Calu3 (cell line): ENCODE results near the gene EFTUD2. TPM values are rescaled to one million over a fixed set of nuclear protein-coding genes. Genes with fewer than 3 reads are reported as not detected.
A peak's percentile ranks its signal among the peaks of the same experiment; 100 is the strongest.

Experiments used
- BruUV-seq: library from RNA; stranded (reverse); fragments of 400-500 nt; replicated peaks from 2 replicates; lab custom pipeline; 2021; lab: Mats Ljungman, UMichigan
- CTCF ChIA-PET: fragments of 300-600 bp; sonication (Branson Sonifier 250); formaldehyde crosslinking; loops from one replicate; lab custom pipeline; 2022; ENCODE audit warnings: antibody characterized with exemption; lab: Charles Lee
- DNase-seq: peaks from one replicate; pipeline ENCODE4 v3.0.0; 2022
- H3K27ac Mint-ChIP-seq: one replicate; pipeline ENCODE4 v1.8.0; 2022; ENCODE audit warnings: mixed read lengths; ENCODE audit not compliant: unreplicated experiment
- H3K27me3 Mint-ChIP-seq: one replicate; pipeline ENCODE4 v1.8.0; 2022; ENCODE audit warnings: mixed read lengths; ENCODE audit not compliant: unreplicated experiment
- H3K36me3 Mint-ChIP-seq: one replicate; pipeline ENCODE4 v1.8.0; 2022; ENCODE audit warnings: mild to moderate bottlenecking, moderate library complexity, mixed read lengths; ENCODE audit not compliant: insufficient read depth, unreplicated experiment
- H3K4me1 Mint-ChIP-seq: one replicate; pipeline ENCODE4 v1.8.0; 2022; ENCODE audit warnings: mild to moderate bottlenecking, low read depth, mixed read lengths; ENCODE audit not compliant: unreplicated experiment
- H3K4me3 Mint-ChIP-seq: one replicate; pipeline ENCODE4 v1.8.0; 2022; ENCODE audit warnings: mild to moderate bottlenecking, low read depth, moderate library complexity, mixed read lengths; ENCODE audit not compliant: unreplicated experiment
- H3K9me3 Mint-ChIP-seq: one replicate; pipeline ENCODE4 v1.8.0; 2022; ENCODE audit warnings: low read depth, mixed read lengths; ENCODE audit not compliant: unreplicated experiment
- CTCF ChIP-seq: fragments of 200-600 bp; IDR thresholded peaks from one replicate; pipeline ENCODE4 v1.8.0; 2022; ENCODE audit warnings: antibody characterized with exemption; ENCODE audit not compliant: unreplicated experiment
- intact Hi-C: fragments of 100-400 bp; cut with micrococcal nuclease; formaldehyde crosslinking; loops from one replicate; pipeline ENCODE4 v1.10.0; 2022; ENCODE audit not compliant: unreplicated experiment
- total RNA-seq: library from RNA; stranded (reverse); gene quantifications from 2 replicates; pipeline ENCODE4 v1.2.3, GENCODE V29; 2022

EFTUD2 gene
- total RNA-seq, 1 experiment from 2014 or later: 197 TPM

- CTCF ChIA-PET: interaction anchor here (0.6 to 7.5 kb wide), 3 partner anchors 86 to 183 kb away, joined by 3 to 65 read pairs (median 15); no protein-coding TSS in a partner anchor
- Mint-ChIP-seq H3K36me3 (peaks cover 67% of the 10 kb centered on the region), H3K27me3 (no peaks in the 10 kb centered on the region), H3K4me1 (no peaks in the 10 kb centered on the region), H3K4me3 (no peak overlapping the region), H3K9me3 (no peaks in the 10 kb centered on the region), H3K27ac (no peak overlapping the region)
- TF ChIP-seq CTCF: peak; percentile 91
- intact Hi-C loops: loop anchor here (1.0 to 5.0 kb wide), 3 partner anchors 38 to 90 kb away; no protein-coding TSS in a partner anchor
- peak; percentile 87 for DNase-seq
- BruUV-seq: no TSS peak
Measured at GRCh38 chr17:44865231-44865660, 34.0 kb downstream of the EFTUD2 start.

- no peak overlapping the region for H3K4me3 Mint-ChIP-seq
- no TSS peak for BruUV-seq
- no peak overlapping the region for H3K27ac Mint-ChIP-seq
- no peak for DNase-seq
- TF ChIP-seq CTCF: no peak
- no peaks in the 10 kb centered on the region for H3K4me1 Mint-ChIP-seq
- peaks cover 64% of the 10 kb centered on the region for H3K36me3 Mint-ChIP-seq
- intact Hi-C loops: loop anchor here (1.0 to 5.0 kb wide), 3 partner anchors 38 to 90 kb away; no protein-coding TSS in a partner anchor
- CTCF ChIA-PET: interaction anchor here (0.6 to 7.5 kb wide), 3 partner anchors 86 to 183 kb away, joined by 3 to 65 read pairs (median 15); no protein-coding TSS in a partner anchor
- H3K9me3 Mint-ChIP-seq: no peaks in the 10 kb centered on the region
- H3K27me3 Mint-ChIP-seq: no peaks in the 10 kb centered on the region
Measured at GRCh38 chr17:44864831-44865230, 34.4 kb downstream of the EFTUD2 start.

- Mint-ChIP-seq H3K36me3 (peaks cover 64% of the 10 kb centered on the region), H3K27ac (no peak overlapping the region), H3K9me3 (no peaks in the 10 kb centered on the region), H3K4me1 (no peaks in the 10 kb centered on the region), H3K4me3 (no peak overlapping the region), H3K27me3 (no peaks in the 10 kb centered on the region)
- CTCF ChIA-PET: interaction anchor here (2.6 to 7.5 kb wide), 2 partner anchors 84 to 88 kb away, joined by 15 to 65 read pairs; no protein-coding TSS in a partner anchor
- no peak for TF ChIP-seq CTCF
- intact Hi-C loops: no loop called here
- no peak for DNase-seq
- BruUV-seq: no TSS peak
Measured at GRCh38 chr17:44863061-44863918, 36.0 kb downstream of the EFTUD2 start.

GRCh38 chr17:44862278-44862914 is 36.8 kb downstream of the EFTUD2 start:
- no peak for TF ChIP-seq CTCF
- peaks cover 66% of the 10 kb centered on the region for H3K36me3 Mint-ChIP-seq
- H3K27me3 Mint-ChIP-seq: no peaks in the 10 kb centered on the region
- no peaks in the 10 kb centered on the region for H3K9me3 Mint-ChIP-seq
- intact Hi-C loops: no loop called here
- BruUV-seq: no TSS peak
- H3K4me1 Mint-ChIP-seq: no peaks in the 10 kb centered on the region
- DNase-seq: no peak
- H3K4me3 Mint-ChIP-seq: no peak overlapping the region
- H3K27ac Mint-ChIP-seq: no peak overlapping the region
- CTCF ChIA-PET: interaction anchor here (0.6 to 7.5 kb wide), 4 partner anchors 29 to 570 kb away, joined by 3 to 65 read pairs (median 6); no protein-coding TSS in a partner anchor
